B cell (primary cell): ENCODE data around the gene SNX12. TPM values are rescaled to one million over a fixed set of nuclear protein-coding genes. Genes with fewer than 3 reads are reported as not detected.
A peak's percentile ranks its signal among the peaks of the same experiment; 100 is the strongest.

ENCODE experiments used
- ATAC-seq: fragments of 200-7000 bp; cut with Tn5 transposase; one replicate; pipeline ENCODE4 v1.10.0; 2021; ENCODE audit warnings: low read depth, mild to moderate bottlenecking, moderate number of reproducible peaks, moderate library complexity
- CTCF ChIA-PET: fragments of 350-600 bp; sonication (Branson Sonifier 250); formaldehyde crosslinking; loops from one replicate; lab custom pipeline; 2021; ENCODE audit warnings: antibody characterized with exemption, inconsistent platforms; lab: Charles Lee
- POLR2A ChIA-PET: fragments of 350-600 bp; sonication (Branson Sonifier 250); formaldehyde crosslinking; loops from one replicate; lab custom pipeline; 2021; ENCODE audit warnings: antibody characterized with exemption; lab: Charles Lee
- DNase-seq: peaks from one replicate; pipeline ENCODE4 v3.0.0; 2013
- H2AFZ ChIP-seq: 2 replicates; pipeline ENCODE4 v1.6.1; 2012; ENCODE audit warnings: mild to moderate bottlenecking, low read depth, low read length; ENCODE audit not compliant: insufficient read depth, poor library complexity, severe bottlenecking
- H3K27ac ChIP-seq, 2 donors: 1 replicate in 1 of 2; 2 replicates in 1 of 2; pipeline ENCODE4 v1.5.1; 2012 to 2013; ENCODE audit warnings: low read length in 2 of 2, mild to moderate bottlenecking in 2 of 2, moderate library complexity in 1 of 2
- H3K27me3 ChIP-seq, 4 experiments: fragments of 200-600 bp in 1 of 4; sonication (generic) in 1 of 4; replicated peaks in 1 of 4; 1 replicate in 2 of 4; 2 replicates in 2 of 4; pipeline versions ENCODE4 v1.6.1 to v1.7.0; 2013 to 2016; ENCODE audit warnings: low read length in 3 of 4, mild to moderate bottlenecking in 2 of 4, mixed read lengths in 1 of 4, moderate library complexity in 1 of 4; ENCODE audit not compliant: insufficient read depth in 4 of 4, control insufficient read depth in 3 of 4; ENCODE audit errors: control extremely low read depth in 1 of 4
- H3K36me3 ChIP-seq, 2 experiments: replicated peaks in 1 of 2; 1 replicate in 1 of 2; 2 replicates in 1 of 2; pipeline versions ENCODE4 v1.6.1 to v1.7.1; 2013; ENCODE audit warnings: low read length in 1 of 2; ENCODE audit not compliant: insufficient read depth in 2 of 2, control insufficient read depth in 1 of 2; ENCODE audit errors: control extremely low read depth in 1 of 2, extremely low read depth in 1 of 2
- H3K4me1 ChIP-seq, 2 donors: fragments of 200-600 bp in 1 of 2; sonication (generic) in 1 of 2; 1 replicate in 1 of 2; 2 replicates in 1 of 2; pipeline versions ENCODE4 v1.5.1 to v1.6.1; 2013 to 2017; ENCODE audit warnings: low read length in 2 of 2; ENCODE audit not compliant: control insufficient read depth in 2 of 2, insufficient read depth in 2 of 2
- H3K4me2 ChIP-seq: replicated peaks from 2 replicates; pipeline ENCODE3; 2012; ENCODE audit warnings: mild to moderate bottlenecking, low read depth, low read length; ENCODE audit not compliant: poor library complexity, severe bottlenecking
- H3K4me3 ChIP-seq, 5 experiments: fragments of 200-600 bp in 1 of 5; sonication (generic) in 1 of 5; 1 replicate in 3 of 5; 2 replicates in 2 of 5; pipeline versions ENCODE4 v1.5.1 to v1.7.0; 2011 to 2016; ENCODE audit warnings: low read length in 4 of 5, mild to moderate bottlenecking in 4 of 5, low read depth in 2 of 5, control low read depth in 1 of 5, moderate library complexity in 1 of 5; ENCODE audit not compliant: insufficient read depth in 1 of 5; ENCODE audit errors: control extremely low read depth in 1 of 5, extremely low read depth in 1 of 5
- H3K79me2 ChIP-seq: fragments of 200-600 bp; sonication (generic); one replicate; pipeline ENCODE4 v1.6.0; 2016; ENCODE audit warnings: low read length; ENCODE audit not compliant: control insufficient read depth, insufficient read depth
- H3K9ac ChIP-seq: fragments of 200-600 bp; sonication (generic); 2 replicates; pipeline ENCODE4 v1.6.1; 2017; ENCODE audit warnings: mild to moderate bottlenecking, low read length, moderate library complexity
- H3K9me3 ChIP-seq, 3 donors: one replicate each; pipeline versions ENCODE4 v1.6.1 to v1.7.1; 2013; ENCODE audit warnings: low read length in 2 of 3; ENCODE audit not compliant: control insufficient read depth in 2 of 3, insufficient read depth in 1 of 3; ENCODE audit errors: control extremely low read depth in 1 of 3
- H4K20me1 ChIP-seq: 2 replicates; pipeline ENCODE4 v1.6.0; 2012; ENCODE audit warnings: mild to moderate bottlenecking, low read length; ENCODE audit not compliant: insufficient read depth, control insufficient read depth, poor library complexity, severe bottlenecking
- H3K27ac Mint-ChIP-seq: one replicate; pipeline ENCODE4 v1.8.0; 2021; ENCODE audit warnings: mixed read lengths
- H3K27me3 Mint-ChIP-seq: one replicate; pipeline ENCODE4 v1.8.0; 2021; ENCODE audit warnings: mixed read lengths
- H3K4me1 Mint-ChIP-seq: one replicate; pipeline ENCODE4 v1.8.0; 2021; ENCODE audit warnings: mixed read lengths
- H3K4me3 Mint-ChIP-seq: one replicate; pipeline ENCODE4 v1.8.0; 2021; ENCODE audit warnings: mixed read lengths
- H3K9me3 Mint-ChIP-seq: one replicate; pipeline ENCODE4 v1.8.0; 2022; ENCODE audit warnings: mixed read lengths; ENCODE audit not compliant: insufficient read depth
- CTCF ChIP-seq: fragments of 200-600 bp; IDR thresholded peaks from one replicate; pipeline ENCODE4 v1.8.0; 2022; ENCODE audit warnings: antibody characterized with exemption, mild to moderate bottlenecking
- EZH2 ChIP-seq: IDR thresholded peaks from 2 replicates; pipeline ENCODE4 v1.6.1; 2012; ENCODE audit warnings: borderline replicate concordance, low read depth, mild to moderate bottlenecking, moderate library complexity, low read length; ENCODE audit not compliant: insufficient read depth, poor library complexity, severe bottlenecking
- WGBS: methylation state at CpG from one replicate; pipeline ENCODE4 v1.1.5; 2013; ENCODE audit warnings: missing lambda C conversion rate; ENCODE audit not compliant: insufficient coverage; 5-methylcytosine and 5-hydroxymethylcytosine counted together
- intact Hi-C: fragments of 100-400 bp; cut with micrococcal nuclease; formaldehyde crosslinking; loops from one replicate; pipeline ENCODE4 v1.10.0; 2022
- polyA plus RNA-seq: library from polyadenylated mRNA; depleted of rRNA; stranded (reverse); fragments of >200 nt; gene quantifications from 2 replicates; pipeline ENCODE4 v1.2.3, GENCODE V29; 2012
- total RNA-seq, 2 donors: library from RNA; stranded (reverse); fragments of 120-200 nt in 1 of 2; gene quantifications; 1 replicate in 1 of 2; 2 replicates in 1 of 2; pipeline versions ENCODE4 v1.2.3 to v1.2.4, GENCODE V29; 2013 to 2022

Gene SNX12
- total and polyA plus RNA-seq, 2 donors (not counting 1 experiment from before 2014, with no cell fraction given) = 10.5 to 42.9 TPM

GRCh38 chrX:71107762-71108360, 39.7 kb upstream of the SNX12 start:
- H3K27me3 Mint-ChIP-seq = no peaks in the 10 kb centered on the region
- no peaks in the 10 kb centered on the region for H3K9me3 Mint-ChIP-seq
- ChIA-PET CTCF (interaction anchor here (0.5 kb wide), 1 partner anchor 135 kb away, joined by 3 read pairs; no protein-coding TSS in a partner anchor), POLR2A (no interaction called here)
- DNase-seq (no peak), ATAC-seq (no peak)
- Histone ChIP-seq H3K9me3 (no peaks in the 10 kb centered on the region), H3K27ac (peak overlapping the region in 1 of 2 donors; percentile 98), H3K36me3 (peaks cover 0 to 33% of the 10 kb centered on the region in 2 experiments), H4K20me1 (no peaks in the 10 kb centered on the region), H3K9ac (peak overlapping the region; percentile 43), H3K4me1 (peaks cover 75 to 88% of the 10 kb centered on the region in 2 donors), H3K4me2 (peak overlapping the region; percentile 85), H3K4me3 (peak overlapping the region in 3 of 5 experiments; percentile 18 to 82 (median 26)), H3K79me2 (peaks cover 39% of the 10 kb centered on the region), H2AFZ (no peak overlapping the region), H3K27me3 (no peaks in the 10 kb centered on the region)
- peak overlapping the region; percentile 98 for H3K4me3 Mint-ChIP-seq
- peak overlapping the region; percentile 99 for H3K27ac Mint-ChIP-seq
- intact Hi-C loops = no loop called here
- peaks cover 86% of the 10 kb centered on the region for H3K4me1 Mint-ChIP-seq
- WGBS = no CpG with 5 or more reads among the region's 9 CpGs
- TF ChIP-seq CTCF (no peak), EZH2 (no peak)

DNA sequence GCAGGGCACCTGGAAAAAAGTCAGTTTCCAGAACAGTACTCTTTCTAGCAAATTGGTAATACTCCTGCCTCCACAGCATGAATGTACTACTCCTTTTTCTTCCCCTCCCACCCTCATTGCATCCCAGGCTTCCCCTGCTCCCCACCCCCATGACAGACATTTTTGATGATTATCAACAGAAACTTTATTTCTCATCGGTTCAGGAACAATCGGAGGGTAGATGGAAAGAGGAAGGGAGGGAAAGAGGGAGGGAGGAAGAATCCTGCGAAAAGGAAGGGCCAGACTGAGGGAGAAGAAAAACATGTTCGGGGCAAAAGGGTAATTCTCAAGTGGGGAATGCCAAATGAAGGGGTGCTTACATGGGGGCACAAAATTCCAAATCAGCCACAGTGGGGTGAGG, 39.1 kb upstream of the SNX12 start:
- DNase-seq = no peak
- peaks cover 83% of the 10 kb centered on the region for H3K4me1 Mint-ChIP-seq
- CTCF ChIA-PET = interaction anchor here (0.5 kb wide), 1 partner anchor 136 kb away, joined by 3 read pairs; no protein-coding TSS in a partner anchor
- no peak for ATAC-seq
- Histone ChIP-seq H3K4me2 (peak overlapping the region; percentile 85), H3K4me1 (peaks cover 71 to 85% of the 10 kb centered on the region in 2 donors), H3K9me3 (no peaks in the 10 kb centered on the region), H3K79me2 (peaks cover 33% of the 10 kb centered on the region), H3K36me3 (peaks cover 0 to 33% of the 10 kb centered on the region in 2 experiments), H3K9ac (no peak overlapping the region), H3K27ac (peak overlapping the region in 1 of 2 donors; percentile 98), H4K20me1 (no peaks in the 10 kb centered on the region), H3K27me3 (no peaks in the 10 kb centered on the region), H3K4me3 (no peak overlapping the region), H2AFZ (no peak overlapping the region)
- H3K27me3 Mint-ChIP-seq = no peaks in the 10 kb centered on the region
- 71% methylated on average over 2 of the region's 4 CpGs for WGBS
- POLR2A ChIA-PET = interaction anchor here (0.7 kb wide), 1 partner anchor 317 kb away, joined by 5 read pairs; no protein-coding TSS in a partner anchor
- H3K9me3 Mint-ChIP-seq = no peaks in the 10 kb centered on the region
- H3K4me3 Mint-ChIP-seq = peak overlapping the region; percentile 10
- no peak for TF ChIP-seq CTCF
- no peak for TF ChIP-seq EZH2
- H3K27ac Mint-ChIP-seq = peak overlapping the region; percentile 37
- intact Hi-C loops = no loop called here
